K562 (cell line): Measurements from ENCODE around the gene FBXO48. TPM values are rescaled to one million over a fixed set of nuclear protein-coding genes. Genes with fewer than 3 reads are reported as not detected.

Experiments
- BHLHE40 ChIP-seq: IDR thresholded peaks from 2 replicates; pipeline ENCODE4 v1.6.1; 2011; ENCODE audit warnings: low read length, improper control_type of control experiment
- CREM ChIP-seq: IDR thresholded peaks from 2 replicates; pipeline ENCODE4 v1.6.1; 2014; ENCODE audit warnings: antibody characterized with exemption, low read depth
- FOXA1 ChIP-seq: fragments of 450-650 bp; IDR thresholded peaks from 2 replicates; pipeline ENCODE4 v1.6.1; 2016; ENCODE audit warnings: mild to moderate bottlenecking, borderline replicate concordance
- FOXJ2 ChIP-seq: fragments of 200-800 bp; sonication (Bioruptor generic); IDR thresholded peaks from 2 replicates; pipeline ENCODE4 v1.6.1; 2016; ENCODE audit warnings: missing genetic modification characterization, missing compliant biosample characterization
- GTF2A2 ChIP-seq: IDR thresholded peaks from 2 replicates; pipeline ENCODE4 v1.6.1; 2016; ENCODE audit warnings: mild to moderate bottlenecking, missing genetic modification characterization, missing compliant biosample characterization
- HCFC1 ChIP-seq: IDR thresholded peaks from 2 replicates; pipeline ENCODE4 v1.6.1; 2012; ENCODE audit warnings: low read depth, low read length, improper control_type of control experiment
- HMG20A ChIP-seq: fragments of 450-650 bp; formaldehyde crosslinking; conservative IDR thresholded peaks from 2 replicates; pipeline ENCODE4 v1.4.0; 2020; ENCODE audit warnings: mild to moderate bottlenecking, mixed read lengths
- LARP7 ChIP-seq: fragments of 450-650 bp; IDR thresholded peaks from 2 replicates; pipeline ENCODE4 v1.6.1; 2016
- PHTF2 ChIP-seq: fragments of 250-450 bp; sonication (Bioruptor Pico); IDR thresholded peaks from 2 replicates; pipeline ENCODE4 v1.5.0; 2021; ENCODE audit warnings: mild to moderate bottlenecking
- PTBP1 ChIP-seq: fragments of 200-400 bp; formaldehyde crosslinking; IDR thresholded peaks from 2 replicates; pipeline ENCODE4 v1.6.1; 2017; ENCODE audit warnings: low read depth, low read length
- SIX5 ChIP-seq, 2 experiments: IDR thresholded peaks; 2 replicates each; pipeline ENCODE4 v1.6.1; 2011; ENCODE audit warnings: low read length in 2 of 2, borderline replicate concordance in 1 of 2, low read depth in 1 of 2, mild to moderate bottlenecking in 1 of 2, moderate library complexity in 1 of 2; ENCODE audit not compliant: insufficient read depth in 1 of 2
- SMARCA5 ChIP-seq: fragments of 450-650 bp; IDR thresholded peaks from 2 replicates; pipeline ENCODE4 v1.6.1; 2016
- SRSF1 ChIP-seq: fragments of 200-400 bp; formaldehyde crosslinking; IDR thresholded peaks from 2 replicates; pipeline ENCODE4 v1.6.1; 2017; ENCODE audit warnings: mild to moderate bottlenecking, low read depth, low read length, moderate library complexity
- SUPT5H ChIP-seq: fragments of 450-650 bp; IDR thresholded peaks from 2 replicates; pipeline ENCODE4 v1.6.1; 2016
- TAF7 ChIP-seq: fragments of 450-650 bp; IDR thresholded peaks from 2 replicates; pipeline ENCODE4 v1.6.1; 2016; ENCODE audit warnings: missing genetic modification characterization, missing compliant biosample characterization
- TARDBP ChIP-seq: fragments of 450-650 bp; IDR thresholded peaks from 2 replicates; pipeline ENCODE4 v1.6.1; 2016
- TCF7 ChIP-seq: sonication (generic); IDR thresholded peaks from 2 replicates; pipeline ENCODE4 v1.6.1; 2016; ENCODE audit warnings: antibody characterized with exemption, borderline replicate concordance
- TSC22D4 ChIP-seq: fragments of 450-650 bp; IDR thresholded peaks from 2 replicates; pipeline ENCODE4 v1.6.1; 2016; ENCODE audit warnings: missing genetic modification characterization, missing biosample characterization, control low read depth
- XRCC3 ChIP-seq: fragments of 450-650 bp; IDR thresholded peaks from 2 replicates; pipeline ENCODE4 v1.6.1; 2017; ENCODE audit warnings: mild to moderate bottlenecking, moderate library complexity
- ZNF184 ChIP-seq: sonication (generic); formaldehyde crosslinking; IDR thresholded peaks from 2 replicates; pipeline ENCODE4 v1.5.0; 2020; ENCODE audit warnings: missing genetic modification reagents
- ZNF263 ChIP-seq: sonication (generic); formaldehyde crosslinking; IDR thresholded peaks from 2 replicates; pipeline ENCODE4 v1.8.0; 2022; ENCODE audit warnings: mild to moderate bottlenecking, missing genetic modification reagents, borderline replicate concordance
- ZNF274 ChIP-seq: IDR thresholded peaks from 2 replicates; pipeline ENCODE4 v1.6.1; 2011; ENCODE audit warnings: low read depth, mild to moderate bottlenecking, low read length, moderate library complexity, borderline replicate concordance
- ZZZ3 ChIP-seq: fragments of 450-650 bp; IDR thresholded peaks from 2 replicates; pipeline ENCODE4 v1.6.1; 2016; ENCODE audit warnings: antibody characterized with exemption, mild to moderate bottlenecking, moderate library complexity
- polyA plus RNA-seq, 8 experiments: library from polyadenylated mRNA; depleted of rRNA in 4 of 8; stranded (reverse) in 5 of 8; unstranded in 3 of 8; fragments of >200 nt; fragmentation: Nextera tagmentation in 2 of 8; fragmentation: Illumina TruSeq in 1 of 8; extraction: Ambion mirVana in 2 of 8; extraction: Trizol in 1 of 8; gene quantifications; 2 replicates each; pipeline versions ENCODE4 v1.2.1 to v1.2.3, GENCODE V29; 2011 to 2014; ENCODE audit warnings: inconsistent platforms in 1 of 8, missing spikeins in 1 of 8
- total RNA-seq, 7 experiments: library from RNA; depleted of rRNA in 6 of 7; stranded (reverse); fragments of >200 nt in 6 of 7; fragmentation: Illumina TruSeq in 2 of 7; extraction: Trizol in 2 of 7; gene quantifications; 2 replicates each; pipeline versions ENCODE4 v1.2.1 to v1.2.3, GENCODE V29; 2011 to 2021; ENCODE audit warnings: low replicate concordance in 1 of 7
- TF ChIP-seq, protein P1 (sequence below), 2 experiments: fragments of 150-350 bp in 1 of 2; IDR thresholded peaks; 2 replicates each; pipeline ENCODE4 v1.6.1; 2012 to 2016; ENCODE audit warnings: low read depth in 2 of 2, low read length in 2 of 2, mild to moderate bottlenecking in 1 of 2, moderate library complexity in 1 of 2
- TF ChIP-seq, protein P2 (sequence below), 2 experiments: fragments of 250-450 bp in 1 of 2; fragments of 450-650 bp in 1 of 2; sonication (Bioruptor Pico) in 1 of 2; IDR thresholded peaks; 2 replicates each; pipeline versions ENCODE4 v1.6.1 to v1.8.0; 2016 to 2021; ENCODE audit warnings: mild to moderate bottlenecking in 2 of 2, moderate library complexity in 2 of 2, missing compliant biosample characterization in 1 of 2, missing genetic modification characterization in 1 of 2
- TF ChIP-seq, protein P3 (sequence below): fragments of 450-650 bp; IDR thresholded peaks from 2 replicates; pipeline ENCODE4 v1.6.1; 2016; ENCODE audit warnings: missing biosample characterization, missing genetic modification characterization

FBXO48 gene
- total and polyA plus RNA-seq, 9 of the 15 experiments (the other 6 are each of a cell fraction or from before 2014, with no cell fraction given) = 0.36 to 1.8 (median 0.73) TPM

DNA sequence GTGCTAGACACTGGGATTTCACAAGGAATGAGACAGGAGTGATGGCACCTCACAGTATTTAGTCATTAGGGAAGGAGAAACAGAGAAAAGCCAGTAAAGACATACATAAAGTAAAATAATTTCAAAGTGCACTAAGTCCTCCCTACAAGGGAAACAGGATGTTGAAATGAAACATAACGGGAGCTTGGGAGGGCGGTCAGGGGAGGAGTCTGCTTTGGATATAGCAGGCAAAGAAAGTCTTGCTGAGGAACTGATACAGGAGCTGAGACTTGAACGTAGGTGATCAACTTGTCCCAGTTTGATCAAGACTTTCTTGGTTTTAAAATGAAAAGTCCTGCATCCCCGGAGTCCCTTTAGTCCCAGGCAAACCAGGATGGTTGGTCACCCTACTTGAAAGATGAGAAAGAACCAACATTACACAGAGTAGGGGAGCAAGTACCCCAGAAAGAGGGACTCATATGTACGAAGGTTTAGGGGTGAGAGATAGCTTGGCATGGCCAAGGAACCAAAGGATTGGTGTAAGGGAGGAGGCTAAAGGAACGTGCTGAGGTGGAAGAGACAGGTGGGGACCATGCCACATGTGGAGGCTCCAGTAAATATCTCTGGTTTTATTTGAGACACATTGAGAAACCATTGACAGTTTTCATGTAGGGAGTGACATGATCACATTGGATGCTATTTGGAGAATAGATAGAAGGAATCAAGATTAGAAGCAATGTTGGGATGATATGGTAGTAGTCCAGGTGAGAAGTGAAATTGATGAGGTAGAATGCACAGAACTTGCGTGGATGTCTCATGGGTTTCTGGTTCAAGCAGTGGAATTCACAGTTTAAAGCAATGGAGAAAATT is 28.4 kb downstream of the FBXO48 start (continued):
- TF ChIP-seq, protein P1, sequence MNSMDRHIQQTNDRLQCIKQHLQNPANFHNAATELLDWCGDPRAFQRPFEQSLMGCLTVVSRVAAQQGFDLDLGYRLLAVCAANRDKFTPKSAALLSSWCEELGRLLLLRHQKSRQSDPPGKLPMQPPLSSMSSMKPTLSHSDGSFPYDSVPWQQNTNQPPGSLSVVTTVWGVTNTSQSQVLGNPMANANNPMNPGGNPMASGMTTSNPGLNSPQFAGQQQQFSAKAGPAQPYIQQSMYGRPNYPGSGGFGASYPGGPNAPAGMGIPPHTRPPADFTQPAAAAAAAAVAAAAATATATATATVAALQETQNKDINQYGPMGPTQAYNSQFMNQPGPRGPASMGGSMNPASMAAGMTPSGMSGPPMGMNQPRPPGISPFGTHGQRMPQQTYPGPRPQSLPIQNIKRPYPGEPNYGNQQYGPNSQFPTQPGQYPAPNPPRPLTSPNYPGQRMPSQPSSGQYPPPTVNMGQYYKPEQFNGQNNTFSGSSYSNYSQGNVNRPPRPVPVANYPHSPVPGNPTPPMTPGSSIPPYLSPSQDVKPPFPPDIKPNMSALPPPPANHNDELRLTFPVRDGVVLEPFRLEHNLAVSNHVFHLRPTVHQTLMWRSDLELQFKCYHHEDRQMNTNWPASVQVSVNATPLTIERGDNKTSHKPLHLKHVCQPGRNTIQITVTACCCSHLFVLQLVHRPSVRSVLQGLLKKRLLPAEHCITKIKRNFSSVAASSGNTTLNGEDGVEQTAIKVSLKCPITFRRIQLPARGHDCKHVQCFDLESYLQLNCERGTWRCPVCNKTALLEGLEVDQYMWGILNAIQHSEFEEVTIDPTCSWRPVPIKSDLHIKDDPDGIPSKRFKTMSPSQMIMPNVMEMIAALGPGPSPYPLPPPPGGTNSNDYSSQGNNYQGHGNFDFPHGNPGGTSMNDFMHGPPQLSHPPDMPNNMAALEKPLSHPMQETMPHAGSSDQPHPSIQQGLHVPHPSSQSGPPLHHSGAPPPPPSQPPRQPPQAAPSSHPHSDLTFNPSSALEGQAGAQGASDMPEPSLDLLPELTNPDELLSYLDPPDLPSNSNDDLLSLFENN (IDR thresholded peaks at IDR 0.05; ENCODE audit: low read depth in 2 of 2, low read length in 2 of 2) = 0 out of 4 replicates have a peak, but pooled peaks of 1 of the 2 experiments have one; percentile 70
- no peak for TF ChIP-seq ZNF184
- no peak for TF ChIP-seq ZNF274
- peak; percentile 77 for TF ChIP-seq GTF2A2 (tag)
- TF ChIP-seq SIX5 (IDR thresholded peaks at IDR 0.05; ENCODE audit: borderline replicate concordance in 1 of 2, insufficient read depth in 1 of 2, low read depth in 1 of 2, low read length in 2 of 2) = no peak
- no peak for TF ChIP-seq TARDBP
- TF ChIP-seq PTBP1 = no peak
- TF ChIP-seq ZZZ3 = no peak
- peak; percentile 52; the same call in 1 of the 2 replicates for TF ChIP-seq PHTF2
- no peak for TF ChIP-seq FOXJ2 (tag)
- TF ChIP-seq HMG20A (CRISPR knock-in tag) = peak; percentile 90
- TF ChIP-seq, protein P2, sequence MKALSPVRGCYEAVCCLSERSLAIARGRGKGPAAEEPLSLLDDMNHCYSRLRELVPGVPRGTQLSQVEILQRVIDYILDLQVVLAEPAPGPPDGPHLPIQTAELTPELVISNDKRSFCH (CRISPR knock-in tag; IDR thresholded peaks at IDR 0.05) = no peak
- TF ChIP-seq, protein P2 (tag; IDR thresholded peaks at IDR 0.05) = no peak
- TF ChIP-seq SMARCA5 = no peak
- no peak for TF ChIP-seq BHLHE40
- TF ChIP-seq CREM = no peak
- no peak for TF ChIP-seq ZNF263
- no peak for TF ChIP-seq XRCC3
- TF ChIP-seq TCF7 = no peak
- TF ChIP-seq LARP7 = no peak
- no peak for TF ChIP-seq SUPT5H
- TF ChIP-seq TAF7 (tag) = no peak
- TF ChIP-seq TSC22D4 = no peak
- no peak for TF ChIP-seq FOXA1
- no peak for TF ChIP-seq SRSF1
- no peak for TF ChIP-seq HCFC1
- TF ChIP-seq, protein P3, sequence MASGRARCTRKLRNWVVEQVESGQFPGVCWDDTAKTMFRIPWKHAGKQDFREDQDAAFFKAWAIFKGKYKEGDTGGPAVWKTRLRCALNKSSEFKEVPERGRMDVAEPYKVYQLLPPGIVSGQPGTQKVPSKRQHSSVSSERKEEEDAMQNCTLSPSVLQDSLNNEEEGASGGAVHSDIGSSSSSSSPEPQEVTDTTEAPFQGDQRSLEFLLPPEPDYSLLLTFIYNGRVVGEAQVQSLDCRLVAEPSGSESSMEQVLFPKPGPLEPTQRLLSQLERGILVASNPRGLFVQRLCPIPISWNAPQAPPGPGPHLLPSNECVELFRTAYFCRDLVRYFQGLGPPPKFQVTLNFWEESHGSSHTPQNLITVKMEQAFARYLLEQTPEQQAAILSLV (tag) = no peak
